ENCODE measurements around the gene ATPAF2.
"Not testable (repeated sequence)": the region's sequence is repeated elsewhere in the genome, so short reads cannot be mapped to it uniquely, and the experiment has no call there.

Gene ATPAF2

GRCh38 chr17:18008496-18009268 is 30.3 kb downstream of the ATPAF2 start:
- no peak for DNase-seq

- no peak for DNase-seq
Observed at GRCh38 chr17:18006495-18007239, 32.3 kb downstream of the ATPAF2 start.

GRCh38 chr17:18005496-18005895 is 33.5 kb downstream of the ATPAF2 start:
- no peak for DNase-seq

GRCh38 chr17:18004884-18005305 is 34.1 kb downstream of the ATPAF2 start:
- no peak for DNase-seq

GRCh38 chr17:18004345-18004744 is 34.6 kb downstream of the ATPAF2 start:
- DNase-seq, result peak; percentile 18

- DNase-seq, result no peak
Observed at GRCh38 chr17:18002171-18002570, 36.8 kb downstream of the ATPAF2 start.

GRCh38 chr17:18000030-18000408 is 38.9 kb downstream of the ATPAF2 start:
- no peak for DNase-seq

- no peak for DNase-seq
Observed at GRCh38 chr17:17999364-18000029, 39.5 kb downstream of the ATPAF2 start.

- DNase-seq, result no peak
Observed at GRCh38 chr17:17998934-17999333, 40.0 kb downstream of the ATPAF2 start.

- DNase-seq, result not testable (repeated sequence)
Observed at GRCh38 chr17:17995887-17996286, 43.1 kb downstream of the ATPAF2 start.

GRCh38 chr17:17994271-17995069 is 44.5 kb downstream of the ATPAF2 start:
- DNase-seq, result no peak

GRCh38 chr17:17993852-17994251 is 45.1 kb downstream of the ATPAF2 start:
- no peak for DNase-seq

- DNase-seq, result no peak
Observed at GRCh38 chr17:17993366-17993765, 45.6 kb downstream of the ATPAF2 start.

GRCh38 chr17:17990282-17990681 is 48.7 kb downstream of the ATPAF2 start:
- no peak for DNase-seq

- DNase-seq, result no peak
Observed at GRCh38 chr17:17989618-17990017, 49.4 kb downstream of the ATPAF2 start.

GRCh38 chr17:17989081-17989480 is 49.9 kb downstream of the ATPAF2 start:
- no peak for DNase-seq

GRCh38 chr17:17988427-17988945 is 50.5 kb downstream of the ATPAF2 start:
- DNase-seq, result no peak

GRCh38 chr17:17987901-17988300 is 51.1 kb downstream of the ATPAF2 start:
- peak; percentile 4 for DNase-seq

- DNase-seq, result no peak
Observed at GRCh38 chr17:17987187-17987896, 51.6 kb downstream of the ATPAF2 start.

GRCh38 chr17:17985555-17985954 is 53.4 kb downstream of the ATPAF2 start:
- DNase-seq, result no peak

- DNase-seq, result no peak
Observed at GRCh38 chr17:17985153-17985552, 53.8 kb downstream of the ATPAF2 start.

- no peak for DNase-seq
Observed at GRCh38 chr17:17983776-17984175, 55.2 kb downstream of the ATPAF2 start.
